Stimulated activated CD4-positive, alpha-beta T cell treated with anti-CD3 and anti-CD28 coated beads, Interleukin-12 subunit alpha, Interleukin-12 subunit beta, amount 100 ng/mL, for 48 hours (primary cell): ENCODE measurements around the gene PARD6B.
"Not testable (repeated sequence)": the region's sequence is repeated elsewhere in the genome, so short reads cannot be mapped to it uniquely, and the experiment has no call there.

Source experiments
- DNase-seq, 3 donors: peaks; one replicate each; pipeline ENCODE4 v3.0.0-alpha.2; 2020; ENCODE audit warnings: low read depth in 2 of 3, low spot score in 1 of 3

Gene PARD6B

DNA sequence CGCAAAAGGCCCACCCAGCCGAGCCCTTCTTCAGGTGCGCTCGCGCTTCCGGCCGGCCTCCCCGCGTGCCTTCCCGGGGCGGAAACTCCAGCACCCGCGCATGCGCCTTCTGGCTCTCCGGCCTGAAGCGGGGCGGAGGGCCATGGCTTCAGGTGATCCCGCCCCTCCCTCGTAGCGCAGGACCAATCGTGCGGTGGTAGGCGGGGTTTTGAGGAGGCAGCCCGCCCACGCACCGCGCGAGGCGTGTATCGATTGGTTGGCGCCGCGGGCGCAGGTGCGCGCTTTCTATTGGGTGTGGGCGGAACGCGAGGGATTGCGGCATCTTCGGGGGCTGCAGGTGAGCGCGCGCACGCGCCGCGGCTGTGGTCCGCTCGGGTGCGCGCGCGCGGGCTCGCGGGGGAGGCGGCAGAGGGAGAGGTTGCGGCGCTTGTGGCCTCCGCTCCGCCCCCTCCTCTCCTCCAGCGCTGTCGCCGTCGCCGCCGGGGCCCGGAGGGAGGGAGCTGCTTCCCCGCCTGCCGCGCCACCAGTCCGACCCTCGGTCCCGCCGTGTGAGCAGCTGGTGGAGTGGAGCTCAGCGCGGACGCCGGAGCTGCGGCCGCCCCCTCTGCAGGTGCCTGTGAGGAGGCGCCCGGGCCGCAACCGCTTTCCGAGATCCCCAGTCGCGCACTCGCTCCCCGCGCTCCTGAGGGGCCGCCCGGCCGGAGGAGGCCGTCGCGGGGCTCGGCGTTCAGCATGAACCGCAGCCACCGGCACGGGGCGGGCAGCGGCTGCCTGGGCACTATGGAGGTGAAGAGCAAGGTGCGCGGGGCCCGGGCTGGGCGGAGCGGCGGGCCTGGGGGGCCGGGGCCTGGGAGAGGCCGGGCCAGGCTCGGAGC, at the start of gene PARD6B:
PARD6B (plus strand) TSS at position 526 of the 875 bp plus-strand sequence; CDS start at position 733, 207 bp downstream.
- peak; percentile 97 to 100 (median 99) for DNase-seq

GRCh38 chr20:50682065-50682464, 49.3 kb upstream of the PARD6B start:
- no peak for DNase-seq

- no peak for DNase-seq
Measured at GRCh38 chr20:50682947-50683530, 48.3 kb upstream of the PARD6B start.

DNA sequence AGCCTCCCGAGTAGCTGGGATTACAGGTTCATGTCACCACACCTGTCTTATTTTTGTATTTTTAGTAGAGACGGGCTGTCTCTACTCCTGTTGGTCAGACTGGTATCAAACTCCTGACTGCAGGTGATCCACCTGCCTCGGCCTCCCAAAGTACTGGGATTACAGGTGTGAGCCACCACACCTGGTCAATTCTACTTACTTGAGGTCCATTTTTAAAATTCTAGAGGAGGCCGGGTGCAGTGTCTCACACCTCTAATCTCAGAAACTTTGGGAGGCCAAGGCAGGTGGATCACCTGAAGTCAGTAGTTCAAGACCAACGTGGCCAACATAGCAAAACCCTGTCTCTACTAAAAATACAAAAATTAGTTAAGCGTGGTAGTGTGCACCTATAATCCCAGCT, 47.8 kb upstream of the PARD6B start:
- no peak for DNase-seq

DNA sequence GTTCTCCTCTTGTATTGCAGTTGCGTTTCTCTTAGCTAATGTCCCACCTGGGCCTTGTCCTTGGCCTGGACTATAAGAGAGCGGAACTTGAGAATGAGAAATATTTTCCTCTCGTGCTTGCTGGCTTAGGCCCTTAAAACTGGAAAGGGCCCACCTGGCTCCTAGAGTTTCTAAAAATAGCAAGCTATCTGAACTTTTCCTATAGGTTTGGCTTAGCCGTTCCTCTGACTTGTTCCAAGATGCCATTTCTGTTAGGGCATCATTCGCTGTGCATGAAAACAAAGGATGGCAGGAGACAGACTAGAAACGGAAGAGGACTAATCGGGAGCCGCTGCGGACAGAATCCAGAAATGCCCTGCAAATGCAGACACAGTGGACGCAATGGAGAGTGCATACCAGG, 44.6 kb upstream of the PARD6B start:
- DNase-seq, result no peak

GRCh38 chr20:50688256-50688975, 43.0 kb upstream of the PARD6B start:
- DNase-seq, result no peak

- DNase-seq, result no peak
Measured at GRCh38 chr20:50689864-50690649, 41.3 kb upstream of the PARD6B start.

- DNase-seq, result peak in 1 of 3 donors; percentile 2
Measured at GRCh38 chr20:50690650-50691572, 40.5 kb upstream of the PARD6B start, which contains the start of gene RIPOR3. Gene RIPOR3 (minus strand): TSS chr20:50691542. CDS start chr20:50691128, 414 bp downstream.

DNA sequence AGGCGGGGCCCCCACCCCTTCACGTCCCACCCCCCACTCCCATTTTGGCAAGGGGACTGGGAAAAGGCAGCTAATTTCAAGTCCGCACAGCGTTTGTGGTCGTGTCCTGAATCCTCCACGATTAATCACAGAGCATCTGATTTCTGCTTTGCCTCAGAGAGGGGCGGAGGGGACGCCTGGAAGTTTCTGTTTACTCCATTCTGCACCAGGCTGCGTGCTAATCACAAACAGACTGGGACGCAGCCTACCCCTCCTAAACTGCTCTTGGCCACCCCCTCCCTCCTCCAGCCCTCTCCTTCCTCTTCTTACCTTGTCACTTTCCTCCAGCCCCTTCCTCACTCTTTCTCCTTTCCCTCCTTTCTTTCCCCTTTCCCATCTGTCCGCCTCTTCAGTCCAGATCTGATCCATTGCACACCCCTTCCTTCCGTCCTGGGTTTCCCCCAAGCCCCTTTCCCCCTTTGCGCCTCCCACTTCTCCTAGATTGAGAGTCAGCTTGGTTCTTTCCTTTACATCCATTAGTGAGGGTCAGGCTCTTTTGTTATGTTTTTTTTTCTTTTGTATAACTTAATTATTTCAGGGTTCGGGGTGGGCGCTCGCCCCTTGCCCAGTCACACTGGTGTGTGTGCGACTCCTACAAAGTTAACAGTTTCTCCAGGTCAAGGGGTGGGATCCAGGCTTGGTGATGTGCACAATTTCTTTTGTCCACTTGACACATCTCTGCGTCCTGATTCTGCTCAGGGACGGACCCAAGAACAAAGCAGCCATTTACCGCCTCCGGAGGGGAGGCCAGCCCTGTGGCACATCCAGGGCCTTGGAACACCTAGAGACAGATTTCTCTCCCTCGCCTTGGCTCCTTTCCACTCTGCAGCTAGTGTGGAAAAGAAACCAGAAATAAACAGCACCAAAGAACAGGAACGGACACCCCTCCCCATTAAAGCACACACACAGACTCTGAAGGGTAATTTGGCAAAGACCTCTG, 39.5 kb upstream of the PARD6B start:
- no peak for DNase-seq

GRCh38 chr20:50692552-50692933, 38.8 kb upstream of the PARD6B start:
- no peak for DNase-seq

DNA sequence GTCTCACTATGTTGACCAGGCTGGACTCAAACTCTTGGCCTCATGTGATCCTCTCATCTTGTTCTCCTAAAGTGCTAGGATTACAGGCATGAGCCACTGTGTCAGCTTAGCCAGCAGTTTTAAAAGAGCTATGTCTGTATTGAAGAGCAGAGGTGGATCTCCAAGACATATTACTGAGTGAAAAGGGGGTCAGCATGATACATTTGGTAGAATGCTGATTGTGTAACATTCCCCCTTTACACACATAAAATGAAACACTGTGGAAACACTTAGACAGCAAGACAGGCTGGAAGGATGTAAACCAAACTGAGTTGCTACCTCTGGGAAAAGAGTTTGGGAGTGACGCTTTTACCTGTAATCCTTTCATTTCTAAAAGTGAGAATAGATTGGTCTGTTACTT, 38.4 kb upstream of the PARD6B start:
- no peak for DNase-seq

DNA sequence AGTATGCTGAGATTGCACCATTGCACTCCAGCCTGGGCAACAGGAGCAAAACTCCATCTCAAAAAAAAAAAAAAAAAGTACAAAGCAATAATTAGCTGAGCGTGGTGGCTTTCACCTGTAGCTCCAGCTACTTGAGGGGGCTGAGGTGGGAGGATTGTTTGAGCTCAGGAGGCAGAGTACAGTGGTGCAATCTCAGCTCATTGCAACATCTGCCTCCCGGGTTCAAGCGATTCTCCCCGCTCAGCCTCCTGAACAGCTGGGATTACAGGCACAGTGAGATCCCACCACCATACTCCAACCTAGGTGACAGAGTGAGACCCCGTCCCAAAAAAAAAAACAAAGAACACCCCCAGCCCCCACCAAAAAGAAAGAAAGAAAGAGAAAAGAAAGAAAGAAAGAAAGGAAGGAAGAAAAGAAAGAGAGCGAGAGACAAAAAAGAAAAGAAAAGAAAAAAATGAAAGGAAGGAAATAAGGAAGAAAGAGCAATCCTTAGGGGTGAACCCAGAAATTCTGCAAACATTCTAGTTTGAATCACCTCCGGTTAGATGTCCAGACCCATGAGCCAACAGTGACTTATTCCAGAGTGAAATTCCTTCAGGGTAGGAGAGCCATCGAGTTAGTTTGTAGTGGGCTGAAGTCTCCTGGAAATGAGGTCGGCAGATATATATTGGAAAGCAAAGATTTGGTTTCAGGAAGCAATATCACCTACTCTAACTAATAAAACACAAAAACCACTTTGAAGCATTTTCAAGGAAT, 36.8 kb upstream of the PARD6B start:
- DNase-seq, result no peak

DNA sequence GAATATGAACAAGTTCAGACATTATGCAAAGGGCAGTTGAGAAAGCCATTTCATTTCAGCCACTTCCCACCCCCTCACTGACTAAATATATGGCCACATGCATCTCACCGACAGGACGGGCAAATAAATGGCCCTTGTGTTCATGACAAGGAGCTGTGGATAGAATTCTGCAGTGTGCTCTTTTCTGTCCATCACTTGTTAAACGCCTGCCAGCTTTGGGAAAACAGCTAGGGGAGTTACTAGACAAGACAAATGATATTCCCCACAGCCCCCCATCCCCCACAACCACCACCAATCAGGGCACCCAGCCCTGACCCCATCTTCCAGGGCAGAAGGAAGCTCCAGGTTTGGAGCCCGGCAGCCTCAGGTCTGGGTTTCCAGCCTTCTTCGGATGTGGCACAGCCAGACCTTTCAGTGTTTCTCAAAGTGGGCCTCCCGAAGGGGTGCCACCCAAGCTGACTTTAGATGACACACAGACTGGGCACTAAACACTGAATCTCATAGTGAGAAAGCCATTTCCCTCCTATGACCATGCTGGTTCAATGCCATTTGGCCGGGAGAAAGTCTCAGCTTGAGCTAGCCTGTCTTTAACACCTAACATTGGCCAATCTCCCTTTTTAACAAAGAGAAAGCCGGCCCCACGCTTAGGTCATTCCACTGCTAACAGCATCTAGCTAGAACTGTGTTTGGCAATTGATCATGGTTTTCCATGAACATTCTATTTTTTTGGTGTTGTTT, 36.1 kb upstream of the PARD6B start:
- DNase-seq, result no peak

DNA sequence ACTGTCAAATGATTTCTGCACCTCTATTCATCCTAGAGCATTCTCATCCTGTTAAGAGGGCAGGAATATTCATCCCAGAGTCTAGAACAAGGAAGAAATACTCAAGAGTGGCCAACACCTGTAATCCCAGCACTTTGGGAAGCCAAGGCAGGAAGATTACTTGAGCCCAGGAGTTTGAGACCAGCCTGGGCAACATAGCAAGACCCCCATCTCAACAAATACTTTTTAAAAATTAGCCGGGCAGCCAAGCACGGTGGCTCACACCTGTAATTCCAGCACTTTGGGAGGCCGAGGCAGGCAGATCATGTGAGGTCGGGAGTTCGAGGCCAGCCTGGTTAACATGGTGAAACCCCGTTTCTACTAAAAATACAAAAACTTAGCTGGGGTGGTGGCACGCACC, 33.1 kb upstream of the PARD6B start:
- not testable (repeated sequence) for DNase-seq

DNA sequence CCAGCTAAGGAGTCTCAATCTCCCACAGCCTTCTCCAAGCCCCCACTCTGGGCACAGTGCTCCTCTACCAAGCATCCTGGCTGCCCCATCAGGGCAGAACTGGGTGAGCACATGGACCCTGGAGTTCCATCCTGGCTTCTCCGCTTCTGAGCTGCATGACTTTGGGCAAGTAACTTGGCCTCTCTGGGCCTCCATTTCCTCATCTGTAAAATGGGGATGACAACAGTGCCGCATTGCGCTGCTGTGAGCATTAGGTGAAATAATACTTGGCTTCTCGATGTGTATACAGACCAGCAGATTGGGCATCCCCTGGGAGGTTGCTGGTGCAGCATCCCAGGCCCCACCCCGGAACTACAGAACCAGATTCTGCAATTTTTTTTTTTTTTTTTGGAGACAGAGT, 31.7 kb upstream of the PARD6B start:
- DNase-seq, result no peak

DNA sequence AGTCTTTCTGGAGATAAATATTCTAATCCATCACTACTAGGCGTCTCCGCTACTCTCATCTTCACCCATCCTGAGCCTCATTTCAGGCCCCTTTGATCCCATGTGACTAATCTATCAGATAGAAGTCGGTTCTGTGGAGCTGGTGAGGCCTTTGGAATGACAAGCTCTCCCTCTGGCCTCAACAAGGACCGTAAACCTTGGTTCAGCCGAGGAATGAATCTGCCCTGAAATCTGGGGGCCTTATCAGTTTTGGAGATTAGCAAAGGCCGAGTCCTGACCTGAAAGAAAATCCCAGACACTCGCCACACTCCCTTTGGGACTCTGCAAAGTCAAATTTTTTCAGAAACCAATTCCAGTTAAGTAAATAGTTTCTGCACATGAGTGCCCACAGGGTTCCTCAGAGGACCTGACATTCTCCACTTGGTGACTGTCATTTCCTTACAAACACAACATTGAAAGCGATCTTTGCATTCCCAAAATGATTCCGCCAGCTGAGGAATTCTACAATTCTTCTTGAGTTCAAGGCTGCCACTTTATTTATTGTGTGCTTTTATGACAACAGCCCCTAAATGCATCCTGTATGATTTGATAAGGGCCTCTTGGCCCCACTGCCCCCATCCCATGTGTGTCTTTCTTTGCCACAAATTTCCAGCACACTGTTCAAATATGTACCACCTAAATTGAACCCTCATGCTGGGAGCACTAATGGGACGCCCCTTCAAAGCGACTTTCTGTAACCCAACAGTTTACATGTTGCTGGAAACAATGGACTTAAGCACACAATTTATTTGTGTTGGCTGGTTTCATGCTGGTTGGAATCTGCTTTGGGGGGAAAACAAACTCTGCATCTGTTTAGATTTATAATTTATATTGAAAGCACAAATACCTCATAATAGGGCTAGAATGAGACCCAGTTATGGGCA, 30.1 kb upstream of the PARD6B start:
- DNase-seq, result no peak
